Measurements from ENCODE around the gene SLC38A1. TPM values are rescaled to one million over a fixed set of nuclear protein-coding genes. Genes with fewer than 3 reads are reported as not detected.

The SLC38A1 gene
- total and polyA plus RNA-seq, 2 experiments from 2014 or later = 114 to 234 TPM

DNA sequence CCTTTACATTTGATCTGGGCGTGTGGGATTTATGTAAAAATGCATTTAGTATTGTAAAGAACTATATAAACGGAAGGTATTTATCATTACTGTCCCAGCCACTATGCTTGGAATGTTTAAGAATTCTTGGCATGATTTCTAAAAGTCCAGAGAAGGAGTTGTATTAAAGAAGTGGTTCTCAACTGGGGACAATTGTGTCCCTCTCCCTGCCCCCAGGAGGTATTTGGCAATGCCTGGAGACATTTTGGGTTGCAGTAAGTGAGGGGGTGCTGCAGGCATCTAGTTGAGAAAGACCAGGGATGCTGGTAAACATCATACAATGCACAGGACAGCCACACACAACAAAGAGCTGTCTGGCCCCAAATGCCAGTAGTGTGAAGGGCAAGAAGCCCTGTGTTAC is 7.2 kb downstream of the SLC38A1 start:
- no peaks in the 10 kb centered on the region for H3K36me3 ChIP-seq (ENCODE audit: insufficient read depth)
- Mint-ChIP-seq H3K27ac (peak overlapping the region; percentile 51; the same call in 1 of the 2 replicates), H3K27me3 (ENCODE audit: insufficient read depth, low read depth, poor library complexity) (peaks cover 1% of the 10 kb centered on the region), H3K9me3 (no peaks in the 10 kb centered on the region), H3K36me3 (ENCODE audit: low read depth) (peaks cover 18% of the 10 kb centered on the region), H3K4me3 (no peak overlapping the region), H3K4me1 (peaks cover 31% of the 10 kb centered on the region)
- H3K4me3 ChIP-seq = peak overlapping the region; percentile 90
- H3K79me2 ChIP-seq (replicated peaks; ENCODE audit: insufficient read depth) = peaks cover 100% of the 10 kb centered on the region
- no peaks in the 10 kb centered on the region for H3F3A ChIP-seq (replicated peaks; ENCODE audit: low read depth)
- peaks cover 81% of the 10 kb centered on the region for H3K4me1 ChIP-seq (ENCODE audit: insufficient read depth)
- TF ChIP-seq, protein P1, sequence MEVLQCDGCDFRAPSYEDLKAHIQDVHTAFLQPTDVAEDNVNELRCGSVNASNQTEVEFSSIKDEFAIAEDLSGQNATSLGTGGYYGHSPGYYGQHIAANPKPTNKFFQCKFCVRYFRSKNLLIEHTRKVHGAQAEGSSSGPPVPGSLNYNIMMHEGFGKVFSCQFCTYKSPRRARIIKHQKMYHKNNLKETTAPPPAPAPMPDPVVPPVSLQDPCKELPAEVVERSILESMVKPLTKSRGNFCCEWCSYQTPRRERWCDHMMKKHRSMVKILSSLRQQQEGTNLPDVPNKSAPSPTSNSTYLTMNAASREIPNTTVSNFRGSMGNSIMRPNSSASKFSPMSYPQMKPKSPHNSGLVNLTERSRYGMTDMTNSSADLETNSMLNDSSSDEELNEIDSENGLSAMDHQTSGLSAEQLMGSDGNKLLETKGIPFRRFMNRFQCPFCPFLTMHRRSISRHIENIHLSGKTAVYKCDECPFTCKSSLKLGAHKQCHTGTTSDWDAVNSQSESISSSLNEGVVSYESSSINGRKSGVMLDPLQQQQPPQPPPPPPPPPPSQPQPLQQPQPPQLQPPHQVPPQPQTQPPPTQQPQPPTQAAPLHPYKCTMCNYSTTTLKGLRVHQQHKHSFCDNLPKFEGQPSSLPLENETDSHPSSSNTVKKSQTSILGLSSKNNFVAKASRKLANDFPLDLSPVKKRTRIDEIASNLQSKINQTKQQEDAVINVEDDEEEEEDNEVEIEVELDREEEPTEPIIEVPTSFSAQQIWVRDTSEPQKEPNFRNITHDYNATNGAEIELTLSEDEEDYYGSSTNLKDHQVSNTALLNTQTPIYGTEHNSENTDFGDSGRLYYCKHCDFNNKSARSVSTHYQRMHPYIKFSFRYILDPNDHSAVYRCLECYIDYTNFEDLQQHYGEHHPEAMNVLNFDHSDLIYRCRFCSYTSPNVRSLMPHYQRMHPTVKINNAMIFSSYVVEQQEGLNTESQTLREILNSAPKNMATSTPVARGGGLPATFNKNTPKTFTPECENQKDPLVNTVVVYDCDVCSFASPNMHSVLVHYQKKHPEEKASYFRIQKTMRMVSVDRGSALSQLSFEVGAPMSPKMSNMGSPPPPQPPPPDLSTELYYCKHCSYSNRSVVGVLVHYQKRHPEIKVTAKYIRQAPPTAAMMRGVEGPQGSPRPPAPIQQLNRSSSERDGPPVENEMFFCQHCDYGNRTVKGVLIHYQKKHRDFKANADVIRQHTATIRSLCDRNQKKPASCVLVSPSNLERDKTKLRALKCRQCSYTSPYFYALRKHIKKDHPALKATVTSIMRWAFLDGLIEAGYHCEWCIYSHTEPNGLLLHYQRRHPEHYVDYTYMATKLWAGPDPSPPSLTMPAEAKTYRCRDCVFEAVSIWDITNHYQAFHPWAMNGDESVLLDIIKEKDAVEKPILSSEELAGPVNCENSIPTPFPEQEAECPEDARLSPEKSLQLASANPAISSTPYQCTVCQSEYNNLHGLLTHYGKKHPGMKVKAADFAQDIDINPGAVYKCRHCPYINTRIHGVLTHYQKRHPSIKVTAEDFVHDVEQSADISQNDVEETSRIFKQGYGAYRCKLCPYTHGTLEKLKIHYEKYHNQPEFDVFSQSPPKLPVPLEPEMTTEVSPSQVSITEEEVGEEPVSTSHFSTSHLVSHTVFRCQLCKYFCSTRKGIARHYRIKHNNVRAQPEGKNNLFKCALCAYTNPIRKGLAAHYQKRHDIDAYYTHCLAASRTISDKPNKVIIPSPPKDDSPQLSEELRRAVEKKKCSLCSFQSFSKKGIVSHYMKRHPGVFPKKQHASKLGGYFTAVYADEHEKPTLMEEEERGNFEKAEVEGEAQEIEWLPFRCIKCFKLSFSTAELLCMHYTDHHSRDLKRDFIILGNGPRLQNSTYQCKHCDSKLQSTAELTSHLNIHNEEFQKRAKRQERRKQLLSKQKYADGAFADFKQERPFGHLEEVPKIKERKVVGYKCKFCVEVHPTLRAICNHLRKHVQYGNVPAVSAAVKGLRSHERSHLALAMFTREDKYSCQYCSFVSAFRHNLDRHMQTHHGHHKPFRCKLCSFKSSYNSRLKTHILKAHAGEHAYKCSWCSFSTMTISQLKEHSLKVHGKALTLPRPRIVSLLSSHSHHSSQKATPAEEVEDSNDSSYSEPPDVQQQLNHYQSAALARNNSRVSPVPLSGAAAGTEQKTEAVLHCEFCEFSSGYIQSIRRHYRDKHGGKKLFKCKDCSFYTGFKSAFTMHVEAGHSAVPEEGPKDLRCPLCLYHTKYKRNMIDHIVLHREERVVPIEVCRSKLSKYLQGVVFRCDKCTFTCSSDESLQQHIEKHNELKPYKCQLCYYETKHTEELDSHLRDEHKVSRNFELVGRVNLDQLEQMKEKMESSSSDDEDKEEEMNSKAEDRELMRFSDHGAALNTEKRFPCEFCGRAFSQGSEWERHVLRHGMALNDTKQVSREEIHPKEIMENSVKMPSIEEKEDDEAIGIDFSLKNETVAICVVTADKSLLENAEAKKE (CRISPR knock-in tag; IDR thresholded peaks at IDR 0.05) = no peak
- TF ChIP-seq ZNF114 (CRISPR knock-in tag; IDR thresholded peaks at IDR 0.05) (no peak), POLR2AphosphoS5 (IDR thresholded peaks at IDR 0.05; ENCODE audit: low read depth) (no peak), STAT1 (IDR thresholded peaks at IDR 0.05; ENCODE audit: unreplicated experiment) (no peak), CREB1 (CRISPR knock-in tag; IDR thresholded peaks at IDR 0.05; ENCODE audit: low read depth) (no peak), NANOG (IDR thresholded peaks at IDR 0.05; ENCODE audit: borderline replicate concordance) (no peak), EZH2phosphoT487 (IDR thresholded peaks at IDR 0.05; ENCODE audit: unreplicated experiment) (no peak), JUNB (IDR thresholded peaks at IDR 0.05; ENCODE audit: unreplicated experiment) (no peak), ZNF331 (CRISPR knock-in tag; IDR thresholded peaks at IDR 0.05; ENCODE audit: low read depth) (no peak), EZH2 (IDR thresholded peaks at IDR 0.05; ENCODE audit: low read depth, unreplicated experiment) (no peak)
- TF ChIP-seq, protein P2, sequence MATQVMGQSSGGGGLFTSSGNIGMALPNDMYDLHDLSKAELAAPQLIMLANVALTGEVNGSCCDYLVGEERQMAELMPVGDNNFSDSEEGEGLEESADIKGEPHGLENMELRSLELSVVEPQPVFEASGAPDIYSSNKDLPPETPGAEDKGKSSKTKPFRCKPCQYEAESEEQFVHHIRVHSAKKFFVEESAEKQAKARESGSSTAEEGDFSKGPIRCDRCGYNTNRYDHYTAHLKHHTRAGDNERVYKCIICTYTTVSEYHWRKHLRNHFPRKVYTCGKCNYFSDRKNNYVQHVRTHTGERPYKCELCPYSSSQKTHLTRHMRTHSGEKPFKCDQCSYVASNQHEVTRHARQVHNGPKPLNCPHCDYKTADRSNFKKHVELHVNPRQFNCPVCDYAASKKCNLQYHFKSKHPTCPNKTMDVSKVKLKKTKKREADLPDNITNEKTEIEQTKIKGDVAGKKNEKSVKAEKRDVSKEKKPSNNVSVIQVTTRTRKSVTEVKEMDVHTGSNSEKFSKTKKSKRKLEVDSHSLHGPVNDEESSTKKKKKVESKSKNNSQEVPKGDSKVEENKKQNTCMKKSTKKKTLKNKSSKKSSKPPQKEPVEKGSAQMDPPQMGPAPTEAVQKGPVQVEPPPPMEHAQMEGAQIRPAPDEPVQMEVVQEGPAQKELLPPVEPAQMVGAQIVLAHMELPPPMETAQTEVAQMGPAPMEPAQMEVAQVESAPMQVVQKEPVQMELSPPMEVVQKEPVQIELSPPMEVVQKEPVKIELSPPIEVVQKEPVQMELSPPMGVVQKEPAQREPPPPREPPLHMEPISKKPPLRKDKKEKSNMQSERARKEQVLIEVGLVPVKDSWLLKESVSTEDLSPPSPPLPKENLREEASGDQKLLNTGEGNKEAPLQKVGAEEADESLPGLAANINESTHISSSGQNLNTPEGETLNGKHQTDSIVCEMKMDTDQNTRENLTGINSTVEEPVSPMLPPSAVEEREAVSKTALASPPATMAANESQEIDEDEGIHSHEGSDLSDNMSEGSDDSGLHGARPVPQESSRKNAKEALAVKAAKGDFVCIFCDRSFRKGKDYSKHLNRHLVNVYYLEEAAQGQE (IDR thresholded peaks at IDR 0.05; ENCODE audit: unreplicated experiment) = no peak
- TF ChIP-seq, protein P3, sequence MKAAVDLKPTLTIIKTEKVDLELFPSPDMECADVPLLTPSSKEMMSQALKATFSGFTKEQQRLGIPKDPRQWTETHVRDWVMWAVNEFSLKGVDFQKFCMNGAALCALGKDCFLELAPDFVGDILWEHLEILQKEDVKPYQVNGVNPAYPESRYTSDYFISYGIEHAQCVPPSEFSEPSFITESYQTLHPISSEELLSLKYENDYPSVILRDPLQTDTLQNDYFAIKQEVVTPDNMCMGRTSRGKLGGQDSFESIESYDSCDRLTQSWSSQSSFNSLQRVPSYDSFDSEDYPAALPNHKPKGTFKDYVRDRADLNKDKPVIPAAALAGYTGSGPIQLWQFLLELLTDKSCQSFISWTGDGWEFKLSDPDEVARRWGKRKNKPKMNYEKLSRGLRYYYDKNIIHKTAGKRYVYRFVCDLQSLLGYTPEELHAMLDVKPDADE (IDR thresholded peaks at IDR 0.05) = no peak
- TF ChIP-seq, protein P4, sequence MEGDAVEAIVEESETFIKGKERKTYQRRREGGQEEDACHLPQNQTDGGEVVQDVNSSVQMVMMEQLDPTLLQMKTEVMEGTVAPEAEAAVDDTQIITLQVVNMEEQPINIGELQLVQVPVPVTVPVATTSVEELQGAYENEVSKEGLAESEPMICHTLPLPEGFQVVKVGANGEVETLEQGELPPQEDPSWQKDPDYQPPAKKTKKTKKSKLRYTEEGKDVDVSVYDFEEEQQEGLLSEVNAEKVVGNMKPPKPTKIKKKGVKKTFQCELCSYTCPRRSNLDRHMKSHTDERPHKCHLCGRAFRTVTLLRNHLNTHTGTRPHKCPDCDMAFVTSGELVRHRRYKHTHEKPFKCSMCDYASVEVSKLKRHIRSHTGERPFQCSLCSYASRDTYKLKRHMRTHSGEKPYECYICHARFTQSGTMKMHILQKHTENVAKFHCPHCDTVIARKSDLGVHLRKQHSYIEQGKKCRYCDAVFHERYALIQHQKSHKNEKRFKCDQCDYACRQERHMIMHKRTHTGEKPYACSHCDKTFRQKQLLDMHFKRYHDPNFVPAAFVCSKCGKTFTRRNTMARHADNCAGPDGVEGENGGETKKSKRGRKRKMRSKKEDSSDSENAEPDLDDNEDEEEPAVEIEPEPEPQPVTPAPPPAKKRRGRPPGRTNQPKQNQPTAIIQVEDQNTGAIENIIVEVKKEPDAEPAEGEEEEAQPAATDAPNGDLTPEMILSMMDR (conservative IDR thresholded peaks at IDR 0.05; ENCODE audit: low read depth in 2 of 2) = no peak
- H3K4me2 ChIP-seq = peak overlapping the region; percentile 28
- H2AFZ ChIP-seq = no peak overlapping the region
- H3K27ac ChIP-seq (ENCODE audit: low read depth) = peak overlapping the region; percentile 90
- no peak for DNase-seq (ENCODE audit: low spot score)
- H4K20me1 ChIP-seq (replicated peaks; ENCODE audit: insufficient read depth) = peaks cover 47% of the 10 kb centered on the region
- no peaks in the 10 kb centered on the region for H3K9me2 ChIP-seq (ENCODE audit: insufficient read depth)
- ATAC-seq = no peak
- H3K27me3 ChIP-seq (ENCODE audit: insufficient read depth) = no peaks in the 10 kb centered on the region

Measured in GM23338 (cell line).